Osteoblast (primary cell): ENCODE data around the gene TCF25. TPM values are rescaled to one million over a fixed set of nuclear protein-coding genes. Genes with fewer than 3 reads are reported as not detected.

Source experiments
- DNase-seq: peaks from one replicate; pipeline ENCODE4 v3.0.0; 2011; ENCODE audit warnings: low spot score, mixed read lengths; ENCODE audit not compliant: insufficient read length; ENCODE audit errors: missing footprints
- H2AFZ ChIP-seq: 2 replicates; pipeline ENCODE4 v1.6.0; 2011; ENCODE audit warnings: mild to moderate bottlenecking, low read length
- H3K27ac ChIP-seq: 2 replicates; pipeline ENCODE4 v1.5.1; 2011; ENCODE audit warnings: mild to moderate bottlenecking, low read depth, low read length, moderate library complexity
- H3K27me3 ChIP-seq: 2 replicates; pipeline ENCODE4 v1.6.0; 2012; ENCODE audit warnings: mild to moderate bottlenecking, control low read depth, inconsistent platforms, low read length, moderate library complexity; ENCODE audit not compliant: insufficient read depth
- H3K36me3 ChIP-seq: 2 replicates; pipeline ENCODE4 v1.5.1; 2011; ENCODE audit warnings: mild to moderate bottlenecking, low read length, control low read depth, moderate library complexity; ENCODE audit not compliant: insufficient read depth
- H3K4me1 ChIP-seq: 2 replicates; pipeline ENCODE4 v1.5.1; 2011; ENCODE audit warnings: mild to moderate bottlenecking, low read length, control low read depth, moderate library complexity; ENCODE audit not compliant: insufficient read depth
- H3K4me2 ChIP-seq: 2 replicates; pipeline ENCODE4 v1.6.0; 2011; ENCODE audit warnings: mild to moderate bottlenecking, low read length; ENCODE audit not compliant: insufficient read depth
- H3K4me3 ChIP-seq: fragments of 200-600 bp; sonication (generic); 3 replicates; pipeline ENCODE4 v1.5.1; 2012; ENCODE audit warnings: mild to moderate bottlenecking, low read length, inconsistent platforms; ENCODE audit not compliant: insufficient read depth
- H3K79me2 ChIP-seq: 2 replicates; pipeline ENCODE4 v1.6.0; 2012; ENCODE audit warnings: mild to moderate bottlenecking, low read length, control low read depth, inconsistent platforms; ENCODE audit not compliant: insufficient read depth
- H3K9me3 ChIP-seq: 2 replicates; pipeline ENCODE4 v1.5.1; 2011; ENCODE audit warnings: low read depth, low read length, control low read depth
- H4K20me1 ChIP-seq: 2 replicates; pipeline ENCODE4 v1.6.0; 2012; ENCODE audit warnings: mild to moderate bottlenecking, low read length, control low read depth; ENCODE audit not compliant: insufficient read depth
- CTCF ChIP-seq: IDR thresholded peaks from 2 replicates; pipeline ENCODE4 v1.5.1; 2011; ENCODE audit warnings: mild to moderate bottlenecking, low read depth, low read length, moderate library complexity; ENCODE audit errors: extremely low read depth
- total RNA-seq: library from RNA; depleted of rRNA; stranded (reverse); fragments of >200 nt; gene quantifications from 2 replicates; pipeline ENCODE4 v1.2.3, GENCODE V29; 2012

TCF25 gene
- total RNA-seq, 1 donor: 230 TPM

- Histone ChIP-seq H3K4me3 (peak overlapping the region; percentile 46), H4K20me1 (peaks cover 21% of the 10 kb centered on the region), H3K4me2 (peak overlapping the region; percentile 98), H3K27me3 (no peaks in the 10 kb centered on the region), H3K27ac (peak overlapping the region; percentile 100), H3K79me2 (peaks cover 33% of the 10 kb centered on the region), H3K4me1 (peaks cover 67% of the 10 kb centered on the region), H3K9me3 (no peaks in the 10 kb centered on the region), H3K36me3 (no peaks in the 10 kb centered on the region), H2AFZ (no peak overlapping the region)
- DNase-seq: peak; percentile 94
- TF ChIP-seq CTCF: no peak
Measured at GRCh38 chr16:89920723-89921122, 47.3 kb downstream of the TCF25 start.

- DNase-seq: peak; percentile 77
- peaks cover 34% of the 10 kb centered on the region for H3K79me2 ChIP-seq
- no peaks in the 10 kb centered on the region for H3K9me3 ChIP-seq
- peak overlapping the region; percentile 100 for H3K27ac ChIP-seq
- no peaks in the 10 kb centered on the region for H3K27me3 ChIP-seq
- TF ChIP-seq CTCF: no peak
- peaks cover 22% of the 10 kb centered on the region for H4K20me1 ChIP-seq
- H3K36me3 ChIP-seq: no peaks in the 10 kb centered on the region
- peak overlapping the region; percentile 98 for H3K4me2 ChIP-seq
- H2AFZ ChIP-seq: no peak overlapping the region
- peaks cover 67% of the 10 kb centered on the region for H3K4me1 ChIP-seq
- H3K4me3 ChIP-seq: peak overlapping the region; percentile 72
Measured at GRCh38 chr16:89921131-89921701, 47.8 kb downstream of the TCF25 start.

- Histone ChIP-seq H3K4me1 (peaks cover 67% of the 10 kb centered on the region), H4K20me1 (peaks cover 29% of the 10 kb centered on the region), H3K27me3 (no peaks in the 10 kb centered on the region), H3K27ac (peak overlapping the region; percentile 100), H3K9me3 (no peaks in the 10 kb centered on the region), H3K36me3 (no peaks in the 10 kb centered on the region), H3K4me3 (peak overlapping the region; percentile 72), H2AFZ (no peak overlapping the region), H3K79me2 (peaks cover 37% of the 10 kb centered on the region), H3K4me2 (peak overlapping the region; percentile 98)
- TF ChIP-seq CTCF: no peak
- peak; percentile 100 for DNase-seq
Measured at GRCh38 chr16:89921702-89922476, 48.5 kb downstream of the TCF25 start.

- Histone ChIP-seq H3K9me3 (no peaks in the 10 kb centered on the region), H3K36me3 (no peaks in the 10 kb centered on the region)
Measured at GRCh38 chr16:89922477-89922883, 49.1 kb downstream of the TCF25 start.

More at GRCh38 chr16:89922477-89922883, 49.1 kb downstream of the TCF25 start:
- Histone ChIP-seq H3K79me2 (peaks cover 39% of the 10 kb centered on the region), H3K27me3 (no peaks in the 10 kb centered on the region), H3K4me3 (peak overlapping the region; percentile 72), H3K4me2 (peak overlapping the region; percentile 98), H4K20me1 (peaks cover 35% of the 10 kb centered on the region), H3K27ac (peak overlapping the region; percentile 100), H3K4me1 (peaks cover 65% of the 10 kb centered on the region), H2AFZ (peak overlapping the region; percentile 59)
- DNase-seq: peak; percentile 99
- TF ChIP-seq CTCF: no peak
